ENCODE data around the gene OPRL1. TPM values are rescaled to one million over a fixed set of nuclear protein-coding genes. Genes with fewer than 3 reads are reported as not detected.

OPRL1 gene
- total and polyA plus RNA-seq, 2 of the 8 experiments (the other 6 are each of a cell fraction or from before 2014, with no cell fraction given) = 0.63 to 0.98 TPM

DNA sequence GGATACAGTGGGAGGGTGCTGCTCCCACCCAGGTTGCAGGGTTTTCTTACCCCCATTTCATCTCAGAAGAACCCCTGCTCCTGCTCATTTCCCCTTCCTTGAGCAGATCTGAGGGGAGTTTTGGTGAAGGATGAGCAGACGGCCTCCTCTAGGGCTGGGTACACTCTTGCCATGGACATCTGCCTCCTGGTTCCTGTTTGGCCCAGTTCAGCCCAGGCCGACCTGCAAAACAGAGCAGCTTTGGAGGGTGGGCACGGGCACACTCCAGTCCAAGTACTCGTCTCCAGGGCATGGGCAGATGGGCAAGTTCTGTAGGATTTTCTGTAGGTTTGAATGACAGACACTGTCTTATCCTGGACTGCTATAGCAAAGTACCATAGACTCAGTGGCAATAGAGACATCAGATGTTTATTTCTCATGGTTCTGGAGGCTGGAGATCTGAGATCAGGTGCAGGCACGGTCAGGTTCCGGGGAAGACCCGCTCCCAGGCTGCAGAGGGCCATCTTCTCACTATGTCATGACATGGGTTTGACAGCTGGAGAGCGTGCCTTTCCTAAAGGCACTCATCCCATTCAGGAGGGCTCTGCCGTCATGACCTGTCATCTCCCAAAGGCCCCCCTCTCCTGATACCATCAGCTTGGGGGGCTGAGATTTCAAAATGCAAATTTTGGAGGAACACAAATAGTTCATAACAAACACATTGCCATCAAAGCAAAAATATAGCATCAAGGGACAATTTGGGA, 21.2 kb downstream of the OPRL1 start:
- Histone ChIP-seq H2BK20ac (ENCODE audit: low read length) (no peak overlapping the region), H3K4me3 (ENCODE audit: extremely low read depth in 1 of 4, insufficient read depth in 2 of 4, low read depth in 3 of 4, low read length in 4 of 4) (no peak overlapping the region), H4K8ac (ENCODE audit: extremely low read depth, insufficient read depth, low read length) (no peak overlapping the region), H3K4me2 (ENCODE audit: insufficient read depth in 1 of 2, low read depth in 2 of 2, low read length in 2 of 2) (0 out of 4 replicates have a peak overlapping the region, but pooled peaks of 1 of the 2 experiments have one; percentile 48), H3K14ac (ENCODE audit: insufficient read length) (no peak overlapping the region), H2BK5ac (ENCODE audit: low read depth, low read length) (no peak overlapping the region), H3K56ac (replicated peaks; ENCODE audit: insufficient read length, low read depth, low read length) (no peak overlapping the region), H3K27me3 (replicated peaks in 1 of 4; ENCODE audit: control insufficient read depth in 3 of 4, extremely low read depth in 1 of 4, insufficient read depth in 3 of 4, low read length in 3 of 4) (peaks cover 2 to 26% (median 21%) of the 10 kb centered on the region in 4 experiments), H3K9me3 (ENCODE audit: insufficient read depth in 2 of 2, low read depth in 1 of 2, low read length in 1 of 2) (no peaks in the 10 kb centered on the region), H3K18ac (ENCODE audit: extremely low read depth, low read length) (no peak overlapping the region), H3K4me1 (replicated peaks in 1 of 4; ENCODE audit: control insufficient read depth in 3 of 4, insufficient read depth in 4 of 4, low read length in 3 of 4) (peaks cover 0 to 8% (median 3%) of the 10 kb centered on the region in 4 experiments; a peak in 3 of 7 replicates), H3K23ac (ENCODE audit: insufficient read length) (no peak overlapping the region), H4K20me1 (replicated peaks in 1 of 2; ENCODE audit: control insufficient read depth in 1 of 2, insufficient read depth in 2 of 2, low read length in 2 of 2) (peaks cover 0 to 4% of the 10 kb centered on the region in 2 experiments), H4K91ac (replicated peaks; ENCODE audit: insufficient read length, low read length) (no peak overlapping the region), H3K27ac (ENCODE audit: low read depth, low read length) (no peak overlapping the region), H4K5ac (ENCODE audit: insufficient read length, low read depth, low read length) (no peak overlapping the region), H2AK5ac (ENCODE audit: low read depth, low read length) (no peak overlapping the region), H2BK15ac (ENCODE audit: low read length) (no peak overlapping the region), H3K79me2 (ENCODE audit: control insufficient read depth in 1 of 2, insufficient read depth in 2 of 2, low read length in 2 of 2) (no peaks in the 10 kb centered on the region), H3K23me2 (ENCODE audit: low read depth, low read length) (peaks cover 7% of the 10 kb centered on the region; the same call in 1 of the 2 replicates), H3K4ac (replicated peaks; ENCODE audit: insufficient read length, low read depth, low read length) (no peak overlapping the region), H2BK12ac (ENCODE audit: low read depth, low read length) (no peak overlapping the region), H3K79me1 (ENCODE audit: low read depth, low read length) (no peaks in the 10 kb centered on the region; the same call in 1 of the 2 replicates), H3K9ac (replicated peaks in 1 of 4; ENCODE audit: extremely low read depth in 1 of 4, low read depth in 3 of 4, low read length in 3 of 4) (no peak overlapping the region), H3K36me3 (ENCODE audit: control insufficient read depth in 2 of 4, insufficient read depth in 4 of 4, low read length in 3 of 4) (no peaks in the 10 kb centered on the region), H2AFZ (ENCODE audit: low read length) (no peak overlapping the region), H2BK120ac (replicated peaks; ENCODE audit: low read depth, low read length) (no peak overlapping the region)
- FAIRE-seq = no peak
- TF ChIP-seq SIX5 (IDR thresholded peaks at IDR 0.05; ENCODE audit: low read depth, low read length) = no peak
- POLR2A ChIA-PET (ENCODE audit: partially characterized antibody) = no interaction called here
- WGBS, 2 experiments (ENCODE audit: extremely low coverage in 1 of 2, insufficient coverage in 1 of 2, insufficient read length in 1 of 2, insufficient replicate concordance in 2 of 2, low coverage in 1 of 2, low lambda C conversion rate in 2 of 2, missing lambda C conversion rate in 1 of 2) = 90% methylated on average over 9 of the region's 9 CpGs; no CpG with 5 or more reads in 1 of the 2 experiments
- CTCF ChIA-PET (ENCODE audit: partially characterized antibody) = interaction anchor here (0.6 to 5.0 kb wide), 21 partner anchors 9 to 301 kb away, joined by 3 to 41 read pairs (median 5); partner anchors contain the start of genes LKAAEAR1, OPRL1, PRPF6 and RGS19
- DNase-seq (ENCODE audit: low read depth in 1 of 2, low spot score in 2 of 2) = no peak
